KBM-7 (cell line): ENCODE measurements around the gene MSL1.
A peak's percentile ranks its signal among the peaks of the same experiment; 100 is the strongest.

Experiments used
- DNase-seq: peaks from one replicate; pipeline ENCODE4 v3.0.0-alpha.2; 2015
- in situ Hi-C: fragments of 300-500 bp; cut with MboI; formaldehyde crosslinking; loops from 2 replicates; pipeline ENCODE4 v1.14.3; 2020; ENCODE audit warnings: low sequenced_read_pairs, low pct_unique_long_range_greater_than_20kb, mixed read lengths

MSL1 gene

GRCh38 chr17:40089077-40089895, 32.5 kb upstream of the MSL1 start:
- no peak for DNase-seq
- in situ Hi-C loops = no loop called here

GRCh38 chr17:40090237-40091119, 31.3 kb upstream of the MSL1 start:
- in situ Hi-C loops = no loop called here

GRCh38 chr17:40091691-40092397, 29.9 kb upstream of the MSL1 start:
- in situ Hi-C loops = no loop called here
- DNase-seq = no peak

More at GRCh38 chr17:40090237-40091119, 31.3 kb upstream of the MSL1 start:
- no peak for DNase-seq

- DNase-seq = no peak
- in situ Hi-C loops = no loop called here
Observed at GRCh38 chr17:40092581-40092980, 29.2 kb upstream of the MSL1 start.

GRCh38 chr17:40093005-40093579, 28.7 kb upstream of the MSL1 start:
- in situ Hi-C loops = no loop called here
- DNase-seq = no peak

GRCh38 chr17:40093580-40094201, 28.1 kb upstream of the MSL1 start:
- DNase-seq = no peak
- in situ Hi-C loops = no loop called here

- in situ Hi-C loops = no loop called here
Observed at GRCh38 chr17:40094874-40095273, 26.9 kb upstream of the MSL1 start.

GRCh38 chr17:40095351-40095943, 26.3 kb upstream of the MSL1 start:
- in situ Hi-C loops = no loop called here
- DNase-seq = no peak

More at GRCh38 chr17:40094874-40095273, 26.9 kb upstream of the MSL1 start:
- DNase-seq = no peak

- in situ Hi-C loops = no loop called here
- no peak for DNase-seq
Observed at GRCh38 chr17:40095944-40096791, 25.6 kb upstream of the MSL1 start.

GRCh38 chr17:40097087-40097486, 24.7 kb upstream of the MSL1 start:
- DNase-seq = no peak
- in situ Hi-C loops = no loop called here

- in situ Hi-C loops = no loop called here
- peak; percentile 49 for DNase-seq
Observed at GRCh38 chr17:40097931-40098845, 23.6 kb upstream of the MSL1 start.

GRCh38 chr17:40098846-40099618, 22.7 kb upstream of the MSL1 start:
- peak; percentile 99 for DNase-seq
- in situ Hi-C loops = no loop called here

GRCh38 chr17:40099619-40100418, 22.0 kb upstream of the MSL1 start:
- in situ Hi-C loops = no loop called here
- no peak for DNase-seq

- in situ Hi-C loops = no loop called here
- no peak for DNase-seq
Observed at GRCh38 chr17:40100419-40100668, 21.4 kb upstream of the MSL1 start, which contains the start of gene NR1D1. Gene NR1D1, minus strand, starts transcription at chr17:40100589. Its CDS starts 495 bp downstream, at chr17:40100094.

- in situ Hi-C loops = no loop called here
- DNase-seq = peak; percentile 94
Observed at GRCh38 chr17:40100669-40101366, 21.0 kb upstream of the MSL1 start.
